Prostate gland (tissue), 2 donors: ENCODE data around the gene HMGCS1.

Experiments used
- CTCF ChIP-seq, 4 experiments: fragments of 200-600 bp in 2 of 4; fragments of 450-650 bp in 2 of 4; sonication (generic) in 2 of 4; IDR thresholded peaks; 1 replicate in 3 of 4; 2 replicates in 1 of 4; pipeline ENCODE4 v1.5.1; 2016 to 2019; ENCODE audit warnings: antibody characterized with exemption in 4 of 4, mild to moderate bottlenecking in 2 of 4, moderate library complexity in 2 of 4
- POLR2A ChIP-seq: fragments of 450-650 bp; IDR thresholded peaks from one replicate; pipeline ENCODE4 v1.6.1; 2016; ENCODE audit warnings: antibody characterized with exemption, mild to moderate bottlenecking

GRCh38 chr5:43268188-43268820 is 44.9 kb downstream of the HMGCS1 start:
- no peak for TF ChIP-seq POLR2A
- no peak for TF ChIP-seq CTCF (IDR thresholded peaks at IDR 0.05)
